SK-N-SH treated with all-trans-retinoic acid at 6 μM for 48 hours (cell line): ENCODE measurements around the gene OLAH.

ENCODE experiments used
- ARNTL ChIP-seq: fragments of 450-650 bp; formaldehyde crosslinking; IDR thresholded peaks from 2 replicates; pipeline ENCODE4 v1.5.0; 2020; ENCODE audit warnings: low read depth, mild to moderate bottlenecking, moderate library complexity, borderline replicate concordance
- ISL1 ChIP-seq: fragments of 250-450 bp; sonication (Bioruptor Pico); IDR thresholded peaks from 2 replicates; pipeline ENCODE4 v2.1.2; 2022; ENCODE audit warnings: mild to moderate bottlenecking, moderate library complexity
- PATZ1 ChIP-seq: fragments of 250-450 bp; sonication (Bioruptor Pico); IDR thresholded peaks from 2 replicates; pipeline ENCODE4 v1.8.0; 2020; ENCODE audit warnings: mild to moderate bottlenecking, moderate library complexity, borderline replicate concordance
- PPARA ChIP-seq: fragments of 250-450 bp; sonication (Bioruptor Pico); IDR thresholded peaks from 2 replicates; pipeline ENCODE4 v1.5.0; 2020; ENCODE audit warnings: mild to moderate bottlenecking, borderline replicate concordance
- RARB ChIP-seq: fragments of 250-450 bp; sonication (Bioruptor Pico); IDR thresholded peaks from 2 replicates; pipeline ENCODE4 v1.8.0; 2021; ENCODE audit warnings: mild to moderate bottlenecking, moderate library complexity
- ZFP30 ChIP-seq: fragments of 450-650 bp; formaldehyde crosslinking; IDR thresholded peaks from 2 replicates; pipeline ENCODE4 v1.5.0; 2022; ENCODE audit warnings: mild to moderate bottlenecking, moderate library complexity
- ZNF565 ChIP-seq: fragments of 450-650 bp; formaldehyde crosslinking; conservative IDR thresholded peaks from 2 replicates; pipeline ENCODE4 v1.5.0; 2020; ENCODE audit warnings: low read depth, mild to moderate bottlenecking, moderate library complexity
- ZNF70 ChIP-seq: fragments of 450-650 bp; formaldehyde crosslinking; IDR thresholded peaks from 2 replicates; pipeline ENCODE4 v1.5.0; 2020; ENCODE audit warnings: mild to moderate bottlenecking, moderate library complexity
- ZNF8 ChIP-seq: fragments of 450-650 bp; formaldehyde crosslinking; IDR thresholded peaks from 2 replicates; pipeline ENCODE4 v1.5.0; 2020; ENCODE audit warnings: mild to moderate bottlenecking, moderate library complexity

- TF ChIP-seq PATZ1 (CRISPR knock-in tag) (no peak), ARNTL (no peak), ISL1 (CRISPR knock-in tag) (no peak), ZNF8 (CRISPR knock-in tag) (no peak), ZFP30 (CRISPR knock-in tag) (no peak), PPARA (CRISPR knock-in tag) (no peak), RARB (CRISPR knock-in tag) (no peak), ZNF565 (CRISPR knock-in tag) (no peak), ZNF70 (CRISPR knock-in tag) (no peak)
Observed at GRCh38 chr10:15049533-15049932, 5.8 kb downstream of the OLAH start.
